GM23338 (cell line): ENCODE results near the gene FOXP1. TPM values are rescaled to one million over a fixed set of nuclear protein-coding genes. Genes with fewer than 3 reads are reported as not detected.

Experiments
- ATAC-seq: fragments of 200-7000 bp; cut with Tn5 transposase; 3 replicates; pipeline ENCODE4 v1.9.1; 2020
- DNase-seq: peaks from one replicate; pipeline ENCODE4 v3.0.0-alpha.2; 2015; ENCODE audit warnings: low spot score
- H2AFZ ChIP-seq: fragments of 200-600 bp; sonication (generic); 2 replicates; pipeline ENCODE4 v1.8.0; 2016; ENCODE audit warnings: antibody characterized with exemption, mild to moderate bottlenecking, moderate library complexity
- H3F3A ChIP-seq: fragments of 200-600 bp; sonication (generic); replicated peaks from 2 replicates; pipeline ENCODE4 v1.8.0; 2017; ENCODE audit warnings: antibody characterized with exemption, mixed run types, low read depth
- H3K27ac ChIP-seq: fragments of 200-600 bp; sonication (generic); 2 replicates; pipeline ENCODE4 v1.6.1; 2016; ENCODE audit warnings: low read depth
- H3K27me3 ChIP-seq: fragments of 200-600 bp; sonication (generic); 2 replicates; pipeline ENCODE4 v1.8.0; 2016; ENCODE audit warnings: mild to moderate bottlenecking, mixed run types, moderate library complexity; ENCODE audit not compliant: insufficient read depth
- H3K36me3 ChIP-seq: fragments of 200-600 bp; sonication (generic); 2 replicates; pipeline ENCODE4 v1.8.0; 2016; ENCODE audit warnings: mild to moderate bottlenecking; ENCODE audit not compliant: insufficient read depth
- H3K4me1 ChIP-seq: fragments of 200-600 bp; sonication (generic); 2 replicates; pipeline ENCODE4 v1.8.0; 2016; ENCODE audit warnings: mild to moderate bottlenecking, moderate library complexity; ENCODE audit not compliant: insufficient read depth
- H3K4me2 ChIP-seq: fragments of 200-600 bp; sonication (generic); 2 replicates; pipeline ENCODE4 v1.7.1; 2017; ENCODE audit warnings: mixed run types
- H3K4me3 ChIP-seq: fragments of 200-600 bp; sonication (generic); 2 replicates; pipeline ENCODE4 v1.6.1; 2016; ENCODE audit warnings: mixed run types
- H3K79me2 ChIP-seq: fragments of 200-600 bp; sonication (generic); replicated peaks from 2 replicates; pipeline ENCODE4 v1.8.0; 2017; ENCODE audit warnings: mild to moderate bottlenecking; ENCODE audit not compliant: insufficient read depth
- H3K9me2 ChIP-seq: fragments of 200-600 bp; sonication (generic); 2 replicates; pipeline ENCODE4 v1.8.0; 2017; ENCODE audit not compliant: insufficient read depth
- H4K20me1 ChIP-seq: fragments of 200-600 bp; sonication (generic); replicated peaks from 2 replicates; pipeline ENCODE4 v1.8.0; 2017; ENCODE audit warnings: mild to moderate bottlenecking; ENCODE audit not compliant: insufficient read depth
- H3K27ac Mint-ChIP-seq: 2 replicates; pipeline ENCODE4 v1.8.0; 2020; ENCODE audit warnings: inconsistent platforms, mild to moderate bottlenecking, moderate library complexity, mixed read lengths
- H3K27me3 Mint-ChIP-seq: 3 replicates; pipeline ENCODE4 v1.8.0; 2022; ENCODE audit warnings: low read depth, mild to moderate bottlenecking, moderate library complexity, mixed read lengths, inconsistent platforms; ENCODE audit not compliant: insufficient read depth, poor library complexity
- H3K36me3 Mint-ChIP-seq: 3 replicates; pipeline ENCODE4 v1.8.0; 2021; ENCODE audit warnings: low read depth, mild to moderate bottlenecking, inconsistent platforms, moderate library complexity, mixed read lengths
- H3K4me1 Mint-ChIP-seq: 3 replicates; pipeline ENCODE4 v1.8.0; 2020; ENCODE audit warnings: mild to moderate bottlenecking, inconsistent platforms, mixed read lengths
- H3K4me3 Mint-ChIP-seq: 3 replicates; pipeline ENCODE4 v1.8.0; 2021; ENCODE audit warnings: moderate library complexity, mild to moderate bottlenecking, inconsistent platforms, mixed read lengths
- H3K9me3 Mint-ChIP-seq: 3 replicates; pipeline ENCODE4 v1.8.0; 2020; ENCODE audit warnings: moderate library complexity, mild to moderate bottlenecking, inconsistent platforms, mixed read lengths
- CREB1 ChIP-seq: fragments of 250-450 bp; sonication (Bioruptor Pico); IDR thresholded peaks from 2 replicates; pipeline ENCODE4 v1.5.0; 2020; ENCODE audit warnings: low read depth, mild to moderate bottlenecking, moderate library complexity
- CTCF ChIP-seq, 2 experiments: fragments of 200-600 bp in 1 of 2; sonication (generic) in 1 of 2; conservative IDR thresholded peaks; 2 replicates each; pipeline versions ENCODE4 v1.5.1 to v1.6.1; 2016 to 2017; ENCODE audit warnings: antibody characterized with exemption in 2 of 2, low read depth in 2 of 2, mild to moderate bottlenecking in 2 of 2, moderate library complexity in 1 of 2
- ETS1 ChIP-seq: IDR thresholded peaks from 2 replicates; pipeline ENCODE4 v1.6.1; 2016; ENCODE audit warnings: antibody characterized with exemption
- EZH2 ChIP-seq: fragments of 200-600 bp; sonication (generic); IDR thresholded peaks from one replicate; pipeline ENCODE4 v1.8.0; 2017; ENCODE audit warnings: antibody characterized with exemption, mild to moderate bottlenecking, low read depth; ENCODE audit not compliant: unreplicated experiment
- EZH2phosphoT487 ChIP-seq: fragments of 200-600 bp; sonication (generic); IDR thresholded peaks from one replicate; pipeline ENCODE4 v1.8.1; 2018; ENCODE audit warnings: antibody characterized with exemption; ENCODE audit not compliant: unreplicated experiment
- JUNB ChIP-seq: IDR thresholded peaks from one replicate; pipeline ENCODE4 v1.6.1; 2016; ENCODE audit warnings: antibody characterized with exemption; ENCODE audit not compliant: unreplicated experiment
- NANOG ChIP-seq: IDR thresholded peaks from 2 replicates; pipeline ENCODE4 v1.6.1; 2016; ENCODE audit warnings: antibody characterized with exemption, borderline replicate concordance
- POLR2AphosphoS5 ChIP-seq: IDR thresholded peaks from 2 replicates; pipeline ENCODE4 v1.6.1; 2016; ENCODE audit warnings: antibody characterized with exemption, low read depth
- REST ChIP-seq: IDR thresholded peaks from one replicate; pipeline ENCODE4 v1.6.1; 2018; ENCODE audit warnings: antibody characterized with exemption; ENCODE audit not compliant: unreplicated experiment
- STAT1 ChIP-seq: IDR thresholded peaks from one replicate; pipeline ENCODE4 v1.6.1; 2016; ENCODE audit warnings: antibody characterized with exemption; ENCODE audit not compliant: unreplicated experiment
- ZNF114 ChIP-seq: fragments of 250-450 bp; sonication (Bioruptor Pico); IDR thresholded peaks from 2 replicates; pipeline ENCODE4 v1.5.0; 2020; ENCODE audit warnings: mild to moderate bottlenecking, moderate library complexity
- ZNF331 ChIP-seq: fragments of 250-450 bp; sonication (Bioruptor Pico); IDR thresholded peaks from 2 replicates; pipeline ENCODE4 v1.5.0; 2020; ENCODE audit warnings: low read depth, mild to moderate bottlenecking, moderate library complexity
- ZNF462 ChIP-seq: fragments of 250-450 bp; sonication (Bioruptor Pico); IDR thresholded peaks from 2 replicates; pipeline ENCODE4 v1.5.0; 2020; ENCODE audit warnings: mild to moderate bottlenecking, moderate library complexity
- polyA plus RNA-seq: library from polyadenylated mRNA; unstranded; fragments of >200 nt; fragmentation: Nextera tagmentation; extraction: Ambion mirVana; gene quantifications from 2 replicates; pipeline ENCODE4 v1.2.1, GENCODE V29; 2016
- total RNA-seq: library from RNA; depleted of rRNA; stranded (reverse); fragments of >200 nt; shearing (Covaris generic); gene quantifications from 2 replicates; pipeline ENCODE4 v1.2.3, GENCODE V29; 2014

Gene FOXP1
- total and polyA plus RNA-seq, 2 experiments from 2014 or later = 32.9 to 35.5 TPM

- Mint-ChIP-seq H3K36me3 (no peaks in the 10 kb centered on the region), H3K4me1 (peaks cover 65% of the 10 kb centered on the region), H3K27ac (no peak overlapping the region), H3K4me3 (no peak overlapping the region), H3K27me3 (peaks cover 13% of the 10 kb centered on the region), H3K9me3 (no peaks in the 10 kb centered on the region)
- DNase-seq (peak; percentile 79), ATAC-seq (peak; percentile 59)
- H3K36me3 ChIP-seq = no peaks in the 10 kb centered on the region
- no peak overlapping the region for H3K27ac ChIP-seq
- H4K20me1 ChIP-seq = no peaks in the 10 kb centered on the region
- no peak for TF ChIP-seq NANOG
- no peak for TF ChIP-seq JUNB
- no peak for TF ChIP-seq ZNF331 (CRISPR knock-in tag)
- no peak for TF ChIP-seq EZH2
- no peak for TF ChIP-seq STAT1
- no peak for TF ChIP-seq ZNF114
- TF ChIP-seq CTCF (conservative IDR thresholded peaks at IDR 0.05; ENCODE audit: low read depth in 2 of 2) = no peak
- TF ChIP-seq REST = no peak
- no peak for TF ChIP-seq ZNF462 (CRISPR knock-in tag)
- TF ChIP-seq CREB1 (CRISPR knock-in tag) = no peak
- TF ChIP-seq POLR2AphosphoS5 = no peak
- no peak for TF ChIP-seq EZH2phosphoT487
- TF ChIP-seq ETS1 = no peak
- no peaks in the 10 kb centered on the region for H3F3A ChIP-seq
- no peaks in the 10 kb centered on the region for H3K9me2 ChIP-seq
- H3K27me3 ChIP-seq = peaks cover 19% of the 10 kb centered on the region; the same call in 1 of the 2 replicates
- peaks cover 32% of the 10 kb centered on the region for H3K79me2 ChIP-seq
- peak overlapping the region; percentile 66 for H3K4me3 ChIP-seq
- peak overlapping the region; percentile 24; the same call in 1 of the 2 replicates for H2AFZ ChIP-seq
- peak overlapping the region; percentile 88 for H3K4me2 ChIP-seq
- peaks cover 65% of the 10 kb centered on the region for H3K4me1 ChIP-seq
Observed at GRCh38 chr3:71064291-71064955, 519.1 kb downstream of the FOXP1 start.
